ENCODE data around the gene CCDC171.

DNA sequence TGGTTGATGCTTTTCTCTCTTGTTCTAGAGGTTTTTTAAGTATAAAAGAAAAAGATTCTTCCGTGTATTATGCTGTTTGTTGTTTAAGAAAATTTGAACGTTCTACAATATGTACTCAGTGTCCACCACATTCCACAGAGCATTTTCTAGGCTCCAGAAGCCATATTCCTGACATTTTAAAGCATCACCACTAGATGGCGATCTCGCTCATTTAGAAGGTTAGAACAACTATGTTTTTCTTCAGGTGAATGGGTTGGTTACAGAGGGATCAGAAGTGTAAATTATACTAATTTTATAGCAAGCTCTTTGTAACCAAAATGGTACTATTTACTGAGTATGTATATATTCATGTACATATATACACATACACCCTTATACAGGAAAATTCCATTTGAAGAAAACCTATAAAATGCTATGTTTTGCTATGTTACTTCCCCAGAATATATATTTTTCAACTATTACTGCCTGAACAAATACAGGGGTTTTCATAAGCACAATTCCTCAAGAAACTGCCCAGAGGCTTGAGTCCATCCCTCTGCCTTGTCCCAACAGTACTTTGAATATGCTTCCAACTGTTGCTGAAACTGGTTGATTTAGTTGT is 284.3 kb downstream of the CCDC171 start:
- TF ChIP-seq RFX5 (IDR thresholded peaks at IDR 0.05; ENCODE audit: low read depth, low read length) (no peak), MEF2A (IDR thresholded peaks at IDR 0.05; ENCODE audit: insufficient read depth, low read depth, low read length) (no peak), CEBPB (IDR thresholded peaks at IDR 0.05; ENCODE audit: borderline replicate concordance in 1 of 2, low read depth in 2 of 2, low read length in 2 of 2) (no peak)
- TF ChIP-seq, protein P1, sequence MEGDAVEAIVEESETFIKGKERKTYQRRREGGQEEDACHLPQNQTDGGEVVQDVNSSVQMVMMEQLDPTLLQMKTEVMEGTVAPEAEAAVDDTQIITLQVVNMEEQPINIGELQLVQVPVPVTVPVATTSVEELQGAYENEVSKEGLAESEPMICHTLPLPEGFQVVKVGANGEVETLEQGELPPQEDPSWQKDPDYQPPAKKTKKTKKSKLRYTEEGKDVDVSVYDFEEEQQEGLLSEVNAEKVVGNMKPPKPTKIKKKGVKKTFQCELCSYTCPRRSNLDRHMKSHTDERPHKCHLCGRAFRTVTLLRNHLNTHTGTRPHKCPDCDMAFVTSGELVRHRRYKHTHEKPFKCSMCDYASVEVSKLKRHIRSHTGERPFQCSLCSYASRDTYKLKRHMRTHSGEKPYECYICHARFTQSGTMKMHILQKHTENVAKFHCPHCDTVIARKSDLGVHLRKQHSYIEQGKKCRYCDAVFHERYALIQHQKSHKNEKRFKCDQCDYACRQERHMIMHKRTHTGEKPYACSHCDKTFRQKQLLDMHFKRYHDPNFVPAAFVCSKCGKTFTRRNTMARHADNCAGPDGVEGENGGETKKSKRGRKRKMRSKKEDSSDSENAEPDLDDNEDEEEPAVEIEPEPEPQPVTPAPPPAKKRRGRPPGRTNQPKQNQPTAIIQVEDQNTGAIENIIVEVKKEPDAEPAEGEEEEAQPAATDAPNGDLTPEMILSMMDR (IDR thresholded peaks at IDR 0.05 in 2 of 3, conservative IDR thresholded peaks at IDR 0.05 in 1 of 3; ENCODE audit: control insufficient read depth in 2 of 3, extremely low read depth in 1 of 3, insufficient read depth in 1 of 3, low read depth in 3 of 3, low read length in 3 of 3) = peak; percentile 67 to 74 (median 71)

All from GM12878 (cell line).